SK-N-SH (cell line): ENCODE results near the gene OMP. TPM values are rescaled to one million over a fixed set of nuclear protein-coding genes. Genes with fewer than 3 reads are reported as not detected.

Source experiments
- CTCF ChIA-PET: fragments of 300-600, 350-600 bp; formaldehyde crosslinking; extraction: SDS; loops from one replicate; lab custom pipeline; 2021; lab: Yijun Ruan, JAX
- POLR2A ChIA-PET: fragments of 350-600 bp; sonication (Branson Sonifier 250); formaldehyde crosslinking; extraction: SDS; loops from one replicate; lab custom pipeline; 2020; ENCODE audit warnings: antibody characterized with exemption, inconsistent platforms; lab: Yijun Ruan, JAX
- DNase-seq: peaks from one replicate; pipeline ENCODE4 v3.0.0; 2012
- H2AFZ ChIP-seq: fragments of 200-600 bp; sonication (generic); 2 replicates; pipeline ENCODE4 v1.8.1; 2016; ENCODE audit warnings: antibody characterized with exemption, mild to moderate bottlenecking, low read depth
- H3F3A ChIP-seq: fragments of 200-600 bp; sonication (generic); replicated peaks from 2 replicates; pipeline ENCODE3; 2016; ENCODE audit warnings: antibody characterized with exemption, mild to moderate bottlenecking; ENCODE audit not compliant: insufficient read depth
- H3K27ac ChIP-seq, 2 experiments: fragments of 200-500 bp in 1 of 2; fragments of 200-600 bp in 1 of 2; sonication (Bioruptor generic) in 1 of 2; sonication (generic), shearing (Covaris generic) in 1 of 2; 2 replicates each; pipeline versions ENCODE4 v1.5.1 to v1.6.1; 2014 to 2016; ENCODE audit warnings: low read depth in 2 of 2, inconsistent platforms in 1 of 2, low read length in 1 of 2, mild to moderate bottlenecking in 1 of 2, mixed read lengths in 1 of 2
- H3K27me3 ChIP-seq: fragments of 200-600 bp; sonication (generic), shearing (Covaris generic); 2 replicates; pipeline ENCODE4 v1.6.1; 2016; ENCODE audit warnings: mixed run types; ENCODE audit not compliant: insufficient read depth
- H3K36me3 ChIP-seq, 2 experiments: fragments of 200-500 bp in 1 of 2; fragments of 200-600 bp in 1 of 2; sonication (Bioruptor generic) in 1 of 2; sonication (generic) in 1 of 2; replicated peaks in 1 of 2; 2 replicates each; pipeline versions ENCODE3 to v1.5.1; 2014 to 2016; ENCODE audit warnings: low read length in 1 of 2, mild to moderate bottlenecking in 1 of 2; ENCODE audit not compliant: insufficient read depth in 2 of 2, control insufficient read depth in 1 of 2
- H3K4me1 ChIP-seq, 2 experiments: fragments of 200-500 bp in 1 of 2; fragments of 200-600 bp in 1 of 2; sonication (Bioruptor generic) in 1 of 2; sonication (generic), shearing (Covaris generic) in 1 of 2; 2 replicates each; pipeline versions ENCODE4 v1.5.1 to v1.6.1; 2014 to 2016; ENCODE audit warnings: low read depth in 1 of 2, low read length in 1 of 2, mixed run types in 1 of 2; ENCODE audit not compliant: insufficient read depth in 2 of 2, control insufficient read depth in 1 of 2
- H3K4me2 ChIP-seq: fragments of 200-600 bp; sonication (generic), shearing (Covaris generic); 2 replicates; pipeline ENCODE4 v1.6.1; 2017; ENCODE audit warnings: mixed run types
- H3K4me3 ChIP-seq, 2 experiments: fragments of 200-500 bp in 1 of 2; fragments of 200-600 bp in 1 of 2; sonication (Bioruptor generic) in 1 of 2; sonication (generic), shearing (Covaris generic) in 1 of 2; 2 replicates each; pipeline versions ENCODE4 v1.5.1 to v1.8.1; 2014 to 2016; ENCODE audit warnings: low read depth in 2 of 2, inconsistent platforms in 1 of 2, low read length in 1 of 2, mild to moderate bottlenecking in 1 of 2, mixed read lengths in 1 of 2, moderate library complexity in 1 of 2
- H3K79me2 ChIP-seq: fragments of 200-600 bp; sonication (generic); 2 replicates; pipeline ENCODE4 v1.8.1; 2017; ENCODE audit warnings: mild to moderate bottlenecking; ENCODE audit not compliant: insufficient read depth
- H3K9ac ChIP-seq: fragments of 200-600 bp; sonication (generic); 2 replicates; pipeline ENCODE4 v1.6.1; 2017; ENCODE audit warnings: mixed run types
- H3K9me2 ChIP-seq: fragments of 200-600 bp; sonication (generic); 2 replicates; pipeline ENCODE4 v1.6.1; 2017; ENCODE audit warnings: mixed run types
- H3K9me3 ChIP-seq: fragments of 200-600 bp; sonication (generic); 2 replicates; pipeline ENCODE4 v1.6.1; 2017; ENCODE audit warnings: mixed run types, mild to moderate bottlenecking, moderate library complexity
- H4K20me1 ChIP-seq: fragments of 200-600 bp; sonication (generic); 2 replicates; pipeline ENCODE4 v1.6.1; 2017; ENCODE audit warnings: mild to moderate bottlenecking, mixed run types; ENCODE audit not compliant: insufficient read depth
- CHD2 ChIP-seq: fragments of 150-350 bp; IDR thresholded peaks from 2 replicates; pipeline ENCODE4 v1.6.1; 2018; ENCODE audit warnings: low read length; ENCODE audit not compliant: partially characterized antibody
- ELF1 ChIP-seq: IDR thresholded peaks from 2 replicates; pipeline ENCODE4 v1.4.0; 2012
- EP300 ChIP-seq, 2 experiments: IDR thresholded peaks; 2 replicates each; pipeline versions ENCODE4 v1.4.0 to v1.6.1; 2012; ENCODE audit warnings: borderline replicate concordance in 1 of 2, low read depth in 1 of 2, low read length in 1 of 2
- FOXJ3 ChIP-seq: sonication (generic); formaldehyde crosslinking; IDR thresholded peaks from 2 replicates; pipeline ENCODE4 v1.5.1; 2020; ENCODE audit warnings: mild to moderate bottlenecking, missing genetic modification reagents
- FOXM1 ChIP-seq: IDR thresholded peaks from 2 replicates; pipeline ENCODE4 v1.4.0; 2012; ENCODE audit warnings: low read depth, mild to moderate bottlenecking
- GABPA ChIP-seq: IDR thresholded peaks from 2 replicates; pipeline ENCODE4 v1.4.0; 2012; ENCODE audit warnings: low read depth, mild to moderate bottlenecking
- MEF2A ChIP-seq: IDR thresholded peaks from 2 replicates; pipeline ENCODE4 v1.4.0; 2012; ENCODE audit warnings: low read depth, borderline replicate concordance
- POLR2AphosphoS5 ChIP-seq: IDR thresholded peaks from 2 replicates; pipeline ENCODE4 v1.6.1; 2012; ENCODE audit warnings: low read depth, low read length
- RAD21 ChIP-seq: IDR thresholded peaks from 2 replicates; pipeline ENCODE4 v1.6.1; 2012; ENCODE audit warnings: mild to moderate bottlenecking, low read length
- TCF12 ChIP-seq: IDR thresholded peaks from 2 replicates; pipeline ENCODE4 v1.4.0; 2012
- TEAD4 ChIP-seq: IDR thresholded peaks from 2 replicates; pipeline ENCODE4 v1.4.0; 2012; ENCODE audit warnings: mild to moderate bottlenecking, borderline replicate concordance; ENCODE audit not compliant: insufficient read depth
- WGBS: methylation state at CpG from one replicate; pipeline ENCODE4 v1.1.6; 2017; ENCODE audit warnings: low lambda C conversion rate; 5-methylcytosine and 5-hydroxymethylcytosine counted together
- polyA plus RNA-seq, 3 experiments: library from polyadenylated mRNA; depleted of rRNA; stranded (reverse); fragments of >200 nt; gene quantifications; 2 replicates each; pipeline ENCODE4 v1.2.3, GENCODE V29; 2012
- TF ChIP-seq, protein P1 (sequence below): IDR thresholded peaks from 2 replicates; pipeline ENCODE4 v1.6.1; 2012; ENCODE audit warnings: mild to moderate bottlenecking, low read depth, low read length, moderate library complexity
- TF ChIP-seq, protein P2 (sequence below): IDR thresholded peaks from 2 replicates; pipeline ENCODE4; 2012

OMP gene
- polyA plus RNA-seq, 1 of the 3 experiments (the other 2 are of a cell fraction) = 0.20 TPM

DNA sequence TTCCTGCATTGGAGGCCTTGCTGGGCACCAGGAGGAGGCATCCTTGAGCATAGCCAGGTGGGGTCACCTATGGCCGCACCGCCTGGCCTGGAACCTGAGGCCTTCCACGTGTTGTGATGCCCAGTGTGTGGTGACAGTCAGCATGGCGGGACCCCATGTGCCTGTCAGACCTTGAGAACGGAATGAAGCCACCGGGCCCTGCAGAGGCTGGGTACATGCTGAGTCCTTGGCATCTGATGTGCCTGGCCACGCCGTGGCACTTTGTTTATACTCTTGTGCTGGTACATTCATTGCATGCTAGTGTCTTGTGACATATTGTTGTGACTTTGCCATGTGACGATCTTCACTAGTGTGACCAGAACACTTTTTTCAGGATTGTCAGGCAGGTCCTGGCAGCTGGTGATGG lies 16.9 kb downstream of the OMP start (continued):
- TF ChIP-seq, protein P1, sequence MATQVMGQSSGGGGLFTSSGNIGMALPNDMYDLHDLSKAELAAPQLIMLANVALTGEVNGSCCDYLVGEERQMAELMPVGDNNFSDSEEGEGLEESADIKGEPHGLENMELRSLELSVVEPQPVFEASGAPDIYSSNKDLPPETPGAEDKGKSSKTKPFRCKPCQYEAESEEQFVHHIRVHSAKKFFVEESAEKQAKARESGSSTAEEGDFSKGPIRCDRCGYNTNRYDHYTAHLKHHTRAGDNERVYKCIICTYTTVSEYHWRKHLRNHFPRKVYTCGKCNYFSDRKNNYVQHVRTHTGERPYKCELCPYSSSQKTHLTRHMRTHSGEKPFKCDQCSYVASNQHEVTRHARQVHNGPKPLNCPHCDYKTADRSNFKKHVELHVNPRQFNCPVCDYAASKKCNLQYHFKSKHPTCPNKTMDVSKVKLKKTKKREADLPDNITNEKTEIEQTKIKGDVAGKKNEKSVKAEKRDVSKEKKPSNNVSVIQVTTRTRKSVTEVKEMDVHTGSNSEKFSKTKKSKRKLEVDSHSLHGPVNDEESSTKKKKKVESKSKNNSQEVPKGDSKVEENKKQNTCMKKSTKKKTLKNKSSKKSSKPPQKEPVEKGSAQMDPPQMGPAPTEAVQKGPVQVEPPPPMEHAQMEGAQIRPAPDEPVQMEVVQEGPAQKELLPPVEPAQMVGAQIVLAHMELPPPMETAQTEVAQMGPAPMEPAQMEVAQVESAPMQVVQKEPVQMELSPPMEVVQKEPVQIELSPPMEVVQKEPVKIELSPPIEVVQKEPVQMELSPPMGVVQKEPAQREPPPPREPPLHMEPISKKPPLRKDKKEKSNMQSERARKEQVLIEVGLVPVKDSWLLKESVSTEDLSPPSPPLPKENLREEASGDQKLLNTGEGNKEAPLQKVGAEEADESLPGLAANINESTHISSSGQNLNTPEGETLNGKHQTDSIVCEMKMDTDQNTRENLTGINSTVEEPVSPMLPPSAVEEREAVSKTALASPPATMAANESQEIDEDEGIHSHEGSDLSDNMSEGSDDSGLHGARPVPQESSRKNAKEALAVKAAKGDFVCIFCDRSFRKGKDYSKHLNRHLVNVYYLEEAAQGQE = no peak
- TF ChIP-seq ELF1 (no peak), EP300 (IDR thresholded peaks at IDR 0.05; ENCODE audit: borderline replicate concordance in 1 of 2, low read depth in 1 of 2, low read length in 1 of 2) (no peak), RAD21 (no peak), TCF12 (no peak), FOXJ3 (no peak), TEAD4 (no peak), MEF2A (no peak), CHD2 (no peak), GABPA (no peak)
- TF ChIP-seq, protein P2, sequence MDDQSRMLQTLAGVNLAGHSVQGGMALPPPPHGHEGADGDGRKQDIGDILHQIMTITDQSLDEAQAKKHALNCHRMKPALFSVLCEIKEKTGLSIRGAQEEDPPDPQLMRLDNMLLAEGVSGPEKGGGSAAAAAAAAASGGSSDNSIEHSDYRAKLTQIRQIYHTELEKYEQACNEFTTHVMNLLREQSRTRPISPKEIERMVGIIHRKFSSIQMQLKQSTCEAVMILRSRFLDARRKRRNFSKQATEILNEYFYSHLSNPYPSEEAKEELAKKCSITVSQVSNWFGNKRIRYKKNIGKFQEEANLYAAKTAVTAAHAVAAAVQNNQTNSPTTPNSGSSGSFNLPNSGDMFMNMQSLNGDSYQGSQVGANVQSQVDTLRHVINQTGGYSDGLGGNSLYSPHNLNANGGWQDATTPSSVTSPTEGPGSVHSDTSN = no peak

DNA sequence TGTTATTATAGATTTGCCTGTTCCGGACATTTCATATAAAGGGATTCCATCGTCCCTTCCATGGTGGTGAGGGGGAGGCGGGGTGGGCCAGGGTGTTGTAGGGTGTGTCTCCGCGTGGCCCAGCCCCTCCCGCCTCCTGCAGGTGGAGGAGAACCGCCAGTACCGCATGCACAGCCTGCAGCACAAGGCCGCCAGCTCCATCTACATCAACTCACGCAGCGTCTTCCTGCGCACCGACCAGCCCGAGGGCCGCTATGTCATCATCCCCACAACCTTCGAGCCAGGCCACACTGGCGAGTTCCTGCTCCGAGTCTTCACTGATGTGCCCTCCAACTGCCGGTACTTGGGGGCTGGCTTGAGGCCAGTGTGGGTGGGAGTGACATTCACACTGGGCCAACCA lies 17.9 kb downstream of the OMP start:
- H2AFZ ChIP-seq = no peak overlapping the region
- peaks cover 0 to 28% of the 10 kb centered on the region in 2 experiments for H3K36me3 ChIP-seq
- WGBS = 96% methylated on average over 8 of the region's 19 CpGs
- H3K4me2 ChIP-seq = no peak overlapping the region
- POLR2A ChIA-PET = no interaction called here
- TF ChIP-seq POLR2AphosphoS5 (no peak), FOXM1 (no peak)
- TF ChIP-seq, all 33 proteins: peak for 0
- CTCF ChIA-PET = interaction anchor here (1.1 to 12.2 kb wide), 4 partner anchors 29 to 437 kb away, joined by 3 to 270 read pairs (median 5); no protein-coding TSS in a partner anchor
- H3K9me3 ChIP-seq = no peaks in the 10 kb centered on the region
- no peaks in the 10 kb centered on the region for H4K20me1 ChIP-seq
- no peaks in the 10 kb centered on the region for H3F3A ChIP-seq
- no peak overlapping the region for H3K27ac ChIP-seq
- no peaks in the 10 kb centered on the region for H3K79me2 ChIP-seq
- no peak for DNase-seq
- H3K9ac ChIP-seq = no peak overlapping the region
- H3K4me3 ChIP-seq = no peak overlapping the region
- no peaks in the 10 kb centered on the region for H3K27me3 ChIP-seq
- H3K9me2 ChIP-seq = no peaks in the 10 kb centered on the region
- H3K4me1 ChIP-seq = no peaks in the 10 kb centered on the region; a peak in 1 of 4 replicates
